NCI-H748 (cell line): ENCODE data around the gene CC2D1A.

Experiments used
- DNase-seq: peaks from one replicate; lab custom pipeline; 2025; ENCODE audit not compliant: unreplicated experiment; lab: John Stamatoyannopoulos, UW

CC2D1A gene

GRCh38 chr19:13905634-13906520, at the start of gene CC2D1A, which contains the start of gene BRME1:
Gene CC2D1A (plus strand): TSS chr19:13906201. CDS start chr19:13906442, 241 bp downstream.
Gene BRME1 (minus strand): TSS chr19:13906117. CDS start chr19:13904892, 1,225 bp downstream.
- DNase-seq: peak; percentile 91

GRCh38 chr19:13856497-13856896, 49.5 kb upstream of the CC2D1A start:
- DNase-seq: no peak

- DNase-seq: peak; percentile 5
Measured at GRCh38 chr19:13859361-13859880, 46.6 kb upstream of the CC2D1A start.

- no peak for DNase-seq
Measured at GRCh38 chr19:13860679-13861391, 45.2 kb upstream of the CC2D1A start.

- no peak for DNase-seq
Measured at GRCh38 chr19:13861392-13861713, 44.6 kb upstream of the CC2D1A start.

- peak; percentile 65 for DNase-seq
Measured at GRCh38 chr19:13861714-13862531, 44.1 kb upstream of the CC2D1A start.

GRCh38 chr19:13864046-13864666, 41.8 kb upstream of the CC2D1A start:
- peak; percentile 29 for DNase-seq

GRCh38 chr19:13864667-13865570, 41.1 kb upstream of the CC2D1A start:
- DNase-seq: peak; percentile 38

- DNase-seq: peak; percentile 44
Measured at GRCh38 chr19:13865571-13866462, 40.2 kb upstream of the CC2D1A start.

- no peak for DNase-seq
Measured at GRCh38 chr19:13866463-13867046, 39.4 kb upstream of the CC2D1A start.

GRCh38 chr19:13868663-13869062, 37.3 kb upstream of the CC2D1A start:
- DNase-seq: no peak

- DNase-seq: no peak
Measured at GRCh38 chr19:13869281-13869680, 36.7 kb upstream of the CC2D1A start.

- DNase-seq: no peak
Measured at GRCh38 chr19:13870873-13871272, 35.1 kb upstream of the CC2D1A start.

- no peak for DNase-seq
Measured at GRCh38 chr19:13872339-13872694, 33.7 kb upstream of the CC2D1A start.

GRCh38 chr19:13872695-13873389, 33.2 kb upstream of the CC2D1A start:
- peak; percentile 37 for DNase-seq

GRCh38 chr19:13873834-13874515, 32.0 kb upstream of the CC2D1A start:
- no peak for DNase-seq

- DNase-seq: no peak
Measured at GRCh38 chr19:13875824-13876223, 30.2 kb upstream of the CC2D1A start.
